GF-D8 (cell line): Measurements from ENCODE around the gene RARRES1.
A peak's percentile ranks its signal among the peaks of the same experiment; 100 is the strongest.
"Not testable (repeated sequence)": the region's sequence is repeated elsewhere in the genome, so short reads cannot be mapped to it uniquely, and the experiment has no call there.

Experiments used
- DNase-seq: peaks from one replicate; lab custom pipeline; 2025; lab: John Stamatoyannopoulos, UW

Gene RARRES1

GRCh38 chr3:158733656-158734055, 1.4 kb upstream of the RARRES1 start:
- DNase-seq = no peak

- DNase-seq = no peak
Observed at GRCh38 chr3:158732856-158733200, 571 bp upstream of the RARRES1 start.

GRCh38 chr3:158731486-158731885, 771 bp downstream of the RARRES1 start:
- DNase-seq = no peak

- DNase-seq = no peak
Observed at GRCh38 chr3:158728851-158729250, 3.4 kb downstream of the RARRES1 start.

- no peak for DNase-seq
Observed at GRCh38 chr3:158728061-158728377, 4.2 kb downstream of the RARRES1 start.

GRCh38 chr3:158727206-158728060, 4.8 kb downstream of the RARRES1 start:
- peak; percentile 38 for DNase-seq

- no peak for DNase-seq
Observed at GRCh38 chr3:158725348-158726011, 6.8 kb downstream of the RARRES1 start.

GRCh38 chr3:158723991-158724390, 8.3 kb downstream of the RARRES1 start:
- no peak for DNase-seq

GRCh38 chr3:158722108-158722507, 10.1 kb downstream of the RARRES1 start:
- DNase-seq = no peak

GRCh38 chr3:158718490-158719170, 13.6 kb downstream of the RARRES1 start:
- DNase-seq = no peak

- no peak for DNase-seq
Observed at GRCh38 chr3:158717576-158717975, 14.7 kb downstream of the RARRES1 start.

- DNase-seq = no peak
Observed at GRCh38 chr3:158713094-158713499, 19.2 kb downstream of the RARRES1 start.

- DNase-seq = no peak
Observed at GRCh38 chr3:158712443-158712842, 19.8 kb downstream of the RARRES1 start.

GRCh38 chr3:158711886-158712285, 20.4 kb downstream of the RARRES1 start:
- no peak for DNase-seq

GRCh38 chr3:158710601-158711000, 21.7 kb downstream of the RARRES1 start:
- DNase-seq = no peak

GRCh38 chr3:158709666-158710083, 22.6 kb downstream of the RARRES1 start:
- DNase-seq = no peak

- DNase-seq = no peak
Observed at GRCh38 chr3:158703566-158703965, 28.7 kb downstream of the RARRES1 start.

GRCh38 chr3:158702815-158703481, 29.3 kb downstream of the RARRES1 start:
- DNase-seq = no peak

GRCh38 chr3:158701420-158702065, 30.7 kb downstream of the RARRES1 start:
- no peak for DNase-seq

- DNase-seq = no peak
Observed at GRCh38 chr3:158700559-158700958, 31.7 kb downstream of the RARRES1 start.

- no peak for DNase-seq
Observed at GRCh38 chr3:158696618-158697017, 35.6 kb downstream of the RARRES1 start.

GRCh38 chr3:158693866-158694456, 38.3 kb downstream of the RARRES1 start:
- DNase-seq = not testable (repeated sequence)
